Dermis microvascular lymphatic vessel endothelial cell (primary cell): ENCODE data around the gene CPLANE2. TPM values are rescaled to one million over a fixed set of nuclear protein-coding genes. Genes with fewer than 3 reads are reported as not detected.
"Not testable (repeated sequence)": the region's sequence is repeated elsewhere in the genome, so short reads cannot be mapped to it uniquely, and the experiment has no call there.

Experiments
- DNase-seq, 2 donors: peaks; one replicate each; pipeline versions ENCODE4 v3.0.0 to v3.0.0-alpha.2; 2010; ENCODE audit warnings: low read depth in 2 of 2
- total RNA-seq: library from RNA; depleted of rRNA; stranded (reverse); fragments of >200 nt; gene quantifications from 2 replicates; pipeline ENCODE4 v1.2.1, GENCODE V29; 2014

Gene CPLANE2
- total RNA-seq, 1 donor from 2014 or later = 6.7 TPM

GRCh38 chr1:16209847-16210407, 27.1 kb downstream of the CPLANE2 start:
- no peak for DNase-seq

GRCh38 chr1:16209132-16209846, 27.7 kb downstream of the CPLANE2 start:
- DNase-seq = no peak

GRCh38 chr1:16208270-16208987, 28.6 kb downstream of the CPLANE2 start:
- no peak for DNase-seq

- no peak for DNase-seq
Measured at GRCh38 chr1:16207318-16208269, 29.4 kb downstream of the CPLANE2 start.

GRCh38 chr1:16206547-16207317, 30.3 kb downstream of the CPLANE2 start:
- DNase-seq = peak; percentile 95 to 98

- DNase-seq = no peak
Measured at GRCh38 chr1:16205891-16206546, 31.0 kb downstream of the CPLANE2 start.

GRCh38 chr1:16205334-16205671, 31.7 kb downstream of the CPLANE2 start:
- no peak for DNase-seq

- DNase-seq = peak in 1 of 2 donors; percentile 52
Measured at GRCh38 chr1:16204634-16205333, 32.2 kb downstream of the CPLANE2 start.

- DNase-seq = no peak
Measured at GRCh38 chr1:16204216-16204615, 32.8 kb downstream of the CPLANE2 start.

GRCh38 chr1:16203550-16203949, 33.4 kb downstream of the CPLANE2 start:
- no peak for DNase-seq

GRCh38 chr1:16202281-16203210, 34.4 kb downstream of the CPLANE2 start:
- no peak for DNase-seq

- no peak for DNase-seq
Measured at GRCh38 chr1:16199700-16200099, 37.3 kb downstream of the CPLANE2 start.

GRCh38 chr1:16199157-16199501, 37.9 kb downstream of the CPLANE2 start:
- DNase-seq = no peak

GRCh38 chr1:16198444-16199156, 38.4 kb downstream of the CPLANE2 start:
- DNase-seq = no peak

GRCh38 chr1:16196874-16197273, 40.1 kb downstream of the CPLANE2 start:
- DNase-seq = no peak

GRCh38 chr1:16196139-16196538, 40.8 kb downstream of the CPLANE2 start:
- DNase-seq = not testable (repeated sequence)

GRCh38 chr1:16195518-16195905, 41.5 kb downstream of the CPLANE2 start:
- no peak for DNase-seq

- no peak for DNase-seq
Measured at GRCh38 chr1:16191916-16192546, 45.0 kb downstream of the CPLANE2 start.
